Ascending aorta (tissue), 2 donors: ENCODE data around the gene RIMOC1. TPM values are rescaled to one million over a fixed set of nuclear protein-coding genes. Genes with fewer than 3 reads are reported as not detected.

Experiments used
- DNase-seq, 2 donors: peaks; one replicate each; pipeline ENCODE4 v3.0.0-alpha.2; 2019; ENCODE audit warnings: low spot score in 2 of 2
- H3K27ac ChIP-seq, 2 donors: fragments of 200-600 bp; sonication (generic); one replicate each; pipeline ENCODE4 v1.5.1; 2016 to 2017; ENCODE audit warnings: mild to moderate bottlenecking in 1 of 2
- H3K27me3 ChIP-seq: fragments of 200-600 bp; sonication (generic); one replicate; pipeline ENCODE4 v1.5.1; 2017
- H3K36me3 ChIP-seq, 2 donors: fragments of 200-600 bp; sonication (generic); one replicate each; pipeline ENCODE4 v1.5.1; 2016
- H3K4me1 ChIP-seq, 2 donors: fragments of 200-600 bp; sonication (generic); one replicate each; pipeline ENCODE4 v1.5.1; 2016 to 2017; ENCODE audit warnings: mild to moderate bottlenecking in 1 of 2
- H3K4me3 ChIP-seq, 2 donors: fragments of 200-600 bp; sonication (generic); one replicate each; pipeline ENCODE4 v1.5.1; 2016 to 2017; ENCODE audit warnings: mild to moderate bottlenecking in 1 of 2
- H3K9me3 ChIP-seq, 2 donors: fragments of 200-600 bp; sonication (generic); one replicate each; pipeline ENCODE4 v1.5.1; 2016
- CTCF ChIP-seq, 3 experiments: fragments of 200-600 bp in 2 of 3; fragments of 450-650 bp in 1 of 3; sonication (generic) in 2 of 3; IDR thresholded peaks; one replicate each; pipeline ENCODE4 v1.5.1; 2016 to 2019; ENCODE audit warnings: antibody characterized with exemption in 3 of 3, mild to moderate bottlenecking in 1 of 3, moderate library complexity in 1 of 3
- intact Hi-C: fragments of 100-400 bp; cut with DNase I; formaldehyde crosslinking; loops from one replicate; pipeline ENCODE4 v1.15.1; 2023
- total RNA-seq: library from RNA; depleted of rRNA; stranded (reverse); fragments of >200 nt; gene quantifications from one replicate; pipeline ENCODE4 v1.1.0, GENCODE V29; 2016

RIMOC1 gene
- total RNA-seq, 1 donor from 2014 or later = 11.1 TPM

- H3K27me3 ChIP-seq = no peaks in the 10 kb centered on the region
- TF ChIP-seq CTCF (IDR thresholded peaks at IDR 0.05) = no peak
Observed at GRCh38 chr5:41878643-41879478, 25.3 kb upstream of the RIMOC1 start.

GRCh38 chr5:41882765-41883164, 21.4 kb upstream of the RIMOC1 start:
- Histone ChIP-seq H3K4me1 (no peaks in the 10 kb centered on the region), H3K36me3 (no peaks in the 10 kb centered on the region), H3K4me3 (no peak overlapping the region), H3K27ac (no peak overlapping the region), H3K9me3 (no peaks in the 10 kb centered on the region), H3K27me3 (no peaks in the 10 kb centered on the region)
- intact Hi-C loops = no loop called here
- TF ChIP-seq CTCF (IDR thresholded peaks at IDR 0.05) = no peak
- no peak for DNase-seq

More at GRCh38 chr5:41878643-41879478, 25.3 kb upstream of the RIMOC1 start:
- H3K36me3 ChIP-seq = no peaks in the 10 kb centered on the region
- H3K4me1 ChIP-seq = no peaks in the 10 kb centered on the region
- no peak overlapping the region for H3K4me3 ChIP-seq
- no peak for DNase-seq
- intact Hi-C loops = no loop called here
- H3K27ac ChIP-seq = no peak overlapping the region
- no peaks in the 10 kb centered on the region for H3K9me3 ChIP-seq

- Histone ChIP-seq H3K9me3 (no peaks in the 10 kb centered on the region), H3K4me3 (no peak overlapping the region), H3K27ac (no peak overlapping the region), H3K4me1 (no peaks in the 10 kb centered on the region), H3K36me3 (no peaks in the 10 kb centered on the region), H3K27me3 (no peaks in the 10 kb centered on the region)
- DNase-seq = no peak
- intact Hi-C loops = no loop called here
- TF ChIP-seq CTCF (IDR thresholded peaks at IDR 0.05) = no peak
Observed at GRCh38 chr5:41883243-41883642, 20.9 kb upstream of the RIMOC1 start.

GRCh38 chr5:41883936-41884335, 20.2 kb upstream of the RIMOC1 start:
- Histone ChIP-seq H3K36me3 (no peaks in the 10 kb centered on the region), H3K9me3 (no peaks in the 10 kb centered on the region), H3K4me3 (no peak overlapping the region), H3K27ac (no peak overlapping the region), H3K4me1 (no peaks in the 10 kb centered on the region), H3K27me3 (no peaks in the 10 kb centered on the region)
- no peak for DNase-seq
- intact Hi-C loops = no loop called here
- TF ChIP-seq CTCF (IDR thresholded peaks at IDR 0.05) = no peak

- Histone ChIP-seq H3K4me1 (no peaks in the 10 kb centered on the region), H3K4me3 (no peak overlapping the region), H3K36me3 (no peaks in the 10 kb centered on the region), H3K27ac (no peak overlapping the region), H3K9me3 (no peaks in the 10 kb centered on the region), H3K27me3 (no peaks in the 10 kb centered on the region)
- intact Hi-C loops = no loop called here
- DNase-seq = no peak
- no peak for TF ChIP-seq CTCF (IDR thresholded peaks at IDR 0.05)
Observed at GRCh38 chr5:41885286-41885685, 18.9 kb upstream of the RIMOC1 start.
